Stomach (tissue), 9 donors: Measurements from ENCODE around the gene A2M. TPM values are rescaled to one million over a fixed set of nuclear protein-coding genes. Genes with fewer than 3 reads are reported as not detected.

Experiments
- DNase-seq, 2 donors: peaks; one replicate each; pipeline versions ENCODE4 v3.0.0 to v3.0.0-alpha.2; 2013 to 2019
- H3K27ac ChIP-seq, 5 donors: fragments of 200-600 bp in 4 of 5; sonication (generic) in 4 of 5; one replicate each; pipeline ENCODE4 v1.5.1; 2013 to 2019; ENCODE audit warnings: mild to moderate bottlenecking in 1 of 5, moderate library complexity in 1 of 5
- H3K27me3 ChIP-seq, 3 donors: fragments of 200-600 bp; sonication (generic); one replicate each; pipeline ENCODE4 v1.5.1; 2017 to 2019; ENCODE audit warnings: mixed run types in 1 of 3
- H3K36me3 ChIP-seq, 4 donors: fragments of 200-600 bp; sonication (generic); 1 replicate in 3 of 4; 2 replicates in 1 of 4; pipeline ENCODE4 v1.5.1; 2016 to 2019
- H3K4me1 ChIP-seq, 4 donors: fragments of 200-600 bp; sonication (generic); one replicate each; pipeline ENCODE4 v1.5.1; 2016 to 2019
- H3K4me3 ChIP-seq, 4 donors: fragments of 200-600 bp; sonication (generic) in 3 of 4; one replicate each; pipeline ENCODE4 v1.5.1; 2016 to 2019; ENCODE audit warnings: mild to moderate bottlenecking in 1 of 4
- H3K9me3 ChIP-seq, 4 donors: fragments of 200-600 bp; sonication (generic); one replicate each; pipeline ENCODE4 v1.5.1; 2016 to 2019
- CTCF ChIP-seq, 7 experiments: fragments of 450-650 bp in 4 of 7; fragments of 200-600 bp in 3 of 7; sonication (generic) in 3 of 7; IDR thresholded peaks; one replicate each; pipeline ENCODE4 v1.5.1; 2016 to 2019; ENCODE audit warnings: antibody characterized with exemption in 7 of 7, control low read depth in 2 of 7, mild to moderate bottlenecking in 1 of 7
- EP300 ChIP-seq: sonication (generic); formaldehyde crosslinking; IDR thresholded peaks from one replicate; pipeline ENCODE4 v1.6.1; 2017; ENCODE audit warnings: antibody characterized with exemption
- POLR2A ChIP-seq, 4 donors: fragments of 450-650 bp; IDR thresholded peaks; one replicate each; pipeline ENCODE4 v1.6.1; 2016; ENCODE audit warnings: antibody characterized with exemption in 4 of 4, control low read depth in 2 of 4, mild to moderate bottlenecking in 1 of 4, moderate library complexity in 1 of 4
- POLR2AphosphoS5 ChIP-seq, 3 donors: sonication (generic); formaldehyde crosslinking; IDR thresholded peaks; one replicate each; pipeline ENCODE4 v1.6.1; 2016; ENCODE audit warnings: antibody characterized with exemption in 3 of 3
- WGBS, 5 donors: extraction: QIAGEN DNeasy Blood & Tissue Kit in 3 of 5; methylation state at CpG; one replicate each; pipeline versions ENCODE4 v1.1.5 to v1.1.7; 2013 to 2018; 5-methylcytosine and 5-hydroxymethylcytosine counted together
- intact Hi-C: fragments of 100-400 bp; cut with DNase I; formaldehyde crosslinking; loops from one replicate; pipeline ENCODE4 v1.15.1; 2023; ENCODE audit warnings: low total_unique reads
- polyA plus RNA-seq, 3 donors: library from polyadenylated mRNA; stranded (reverse); fragments of 200-250 nt; gene quantifications; one replicate each; pipeline ENCODE4 v1.2.3, GENCODE V29; 2013
- total RNA-seq, 5 donors: library from RNA; depleted of rRNA; stranded (reverse); fragments of >200 nt; gene quantifications; one replicate each; pipeline versions ENCODE4 v1.1.0 to v1.2.3, GENCODE V29; 2014 to 2016
- donor health status: healthy with polysubstance abuse.
- donor health status: Bipolar disorder and iron deficiency.
- donor health status: healthy.

Gene A2M
- total and polyA plus RNA-seq, 8 donors: 47.4 to 445 (median 133) TPM

DNA sequence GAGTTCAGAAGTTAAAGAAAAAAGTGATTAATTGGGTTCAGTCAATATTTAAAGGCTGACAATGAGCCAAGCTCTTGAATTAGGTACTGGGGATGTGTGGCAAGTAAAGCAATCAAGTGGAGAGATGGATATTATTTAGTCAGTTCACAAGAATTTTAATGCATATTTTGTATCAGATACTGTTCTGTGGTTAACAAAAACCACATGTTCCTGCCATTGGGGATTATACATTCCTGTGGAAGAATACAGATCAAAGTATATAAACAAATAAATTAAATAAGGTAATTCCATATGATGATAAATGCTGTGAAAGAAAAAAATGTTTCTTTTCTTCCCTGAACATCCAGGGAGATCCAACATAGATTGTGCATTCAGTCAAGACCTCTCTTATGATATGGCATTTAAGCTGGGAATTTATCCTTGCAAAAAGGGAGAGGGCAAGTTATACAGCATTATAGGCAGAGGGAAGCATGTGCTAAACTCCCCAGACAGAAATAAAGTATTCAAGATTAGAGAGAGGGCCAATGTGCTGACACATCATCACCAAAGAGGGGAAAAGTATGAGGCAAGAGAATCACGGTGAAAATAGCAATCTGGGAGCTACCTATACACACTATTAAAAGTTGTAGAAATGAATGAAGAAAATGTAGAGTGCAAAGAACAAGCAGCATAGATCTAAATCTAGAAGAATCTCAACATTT is 17.6 kb upstream of the A2M start:
- Histone ChIP-seq H3K27me3 (no peaks in the 10 kb centered on the region), H3K36me3 (no peaks in the 10 kb centered on the region), H3K9me3 (no peaks in the 10 kb centered on the region), H3K27ac (no peak overlapping the region), H3K4me1 (peaks cover 0 to 8% (median 3%) of the 10 kb centered on the region in 4 donors), H3K4me3 (no peak overlapping the region)
- TF ChIP-seq POLR2AphosphoS5 (IDR thresholded peaks at IDR 0.05): no peak
- no peak for TF ChIP-seq CTCF (IDR thresholded peaks at IDR 0.05)
- no peak for TF ChIP-seq POLR2A (IDR thresholded peaks at IDR 0.05)
- TF ChIP-seq EP300: no peak
- 48 to 82% (median 68%) methylated on average over 1 of the region's 1 CpG for WGBS, 5 donors
- intact Hi-C loops: no loop called here
- DNase-seq: no peak

- H3K9me3 ChIP-seq: no peaks in the 10 kb centered on the region
- no peaks in the 10 kb centered on the region for H3K36me3 ChIP-seq
- peak in 1 of 2 donors; percentile 24 for DNase-seq
- no peaks in the 10 kb centered on the region for H3K27me3 ChIP-seq
- no peak overlapping the region for H3K4me3 ChIP-seq
- TF ChIP-seq EP300 (no peak), POLR2AphosphoS5 (IDR thresholded peaks at IDR 0.05) (peak in 1 of 3 donors; percentile 58), POLR2A (IDR thresholded peaks at IDR 0.05) (no peak), CTCF (IDR thresholded peaks at IDR 0.05) (no peak)
- no peak overlapping the region for H3K27ac ChIP-seq
- peaks cover 0 to 8% (median 3%) of the 10 kb centered on the region in 4 donors for H3K4me1 ChIP-seq
- intact Hi-C loops: no loop called here
- WGBS, 5 donors: 8 to 27% (median 18%) methylated on average over 1 of the region's 1 CpG
Measured at GRCh38 chr12:9132008-9132535, 16.4 kb upstream of the A2M start.

DNA sequence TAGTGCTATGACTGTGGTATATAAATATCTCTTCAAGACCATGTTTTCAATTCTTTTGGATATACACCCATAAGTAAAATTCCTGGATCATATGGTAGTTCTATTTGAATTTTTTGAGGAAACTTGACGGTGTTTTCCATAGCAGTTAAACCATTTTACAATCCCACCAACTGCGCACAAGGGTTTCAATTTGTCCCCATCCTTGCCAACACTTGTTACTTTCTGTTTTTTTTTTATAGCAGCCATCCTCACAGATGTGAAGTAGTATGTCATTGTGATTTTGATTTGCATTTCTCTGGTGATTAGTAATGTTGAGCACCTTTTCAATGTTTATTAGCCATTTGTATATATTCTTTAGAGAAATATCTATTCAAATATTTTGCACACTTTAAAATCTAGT is 14.5 kb upstream of the A2M start:
- no peaks in the 10 kb centered on the region for H3K27me3 ChIP-seq
- H3K27ac ChIP-seq: no peak overlapping the region
- intact Hi-C loops: no loop called here
- no peak overlapping the region for H3K4me3 ChIP-seq
- H3K9me3 ChIP-seq: no peaks in the 10 kb centered on the region
- WGBS, 5 donors: 43 to 97% (median 72%) methylated on average over 2 of the region's 2 CpGs
- peaks cover 0 to 5% (median 0%) of the 10 kb centered on the region in 4 donors for H3K4me1 ChIP-seq
- TF ChIP-seq POLR2A (IDR thresholded peaks at IDR 0.05): no peak
- no peak for TF ChIP-seq EP300
- no peak for TF ChIP-seq CTCF (IDR thresholded peaks at IDR 0.05)
- TF ChIP-seq POLR2AphosphoS5 (IDR thresholded peaks at IDR 0.05): no peak
- no peak for DNase-seq
- H3K36me3 ChIP-seq: no peaks in the 10 kb centered on the region

GRCh38 chr12:9127936-9128663 is 12.4 kb upstream of the A2M start:
- Histone ChIP-seq H3K36me3 (no peaks in the 10 kb centered on the region), H3K4me3 (no peak overlapping the region), H3K27ac (no peak overlapping the region), H3K27me3 (no peaks in the 10 kb centered on the region), H3K4me1 (peaks cover 0 to 20% (median 10%) of the 10 kb centered on the region in 4 donors), H3K9me3 (no peaks in the 10 kb centered on the region)
- no peak for DNase-seq
- TF ChIP-seq POLR2A (IDR thresholded peaks at IDR 0.05) (no peak), POLR2AphosphoS5 (IDR thresholded peaks at IDR 0.05) (no peak)
- 94 to 98% (median 96%) methylated on average over 34 to 36 of the region's 36 CpGs for WGBS, 5 donors
- intact Hi-C loops: no loop called here
